Prostate gland (tissue), 2 donors: ENCODE results near the gene TKT. TPM values are rescaled to one million over a fixed set of nuclear protein-coding genes. Genes with fewer than 3 reads are reported as not detected.

Source experiments
- DNase-seq: peaks from one replicate; pipeline ENCODE4 v3.0.0-alpha.2; 2019; ENCODE audit warnings: low spot score
- H3K27ac ChIP-seq, 2 donors: fragments of 200-600 bp; sonication (generic); 2 replicates each; pipeline ENCODE4 v1.5.1; 2017 to 2019
- H3K27me3 ChIP-seq: fragments of 200-600 bp; sonication (generic); replicated peaks from 2 replicates; pipeline ENCODE4 v1.5.1; 2019; ENCODE audit not compliant: insufficient read depth
- H3K36me3 ChIP-seq, 2 donors: fragments of 200-600 bp; sonication (generic); 1 replicate in 1 of 2; 2 replicates in 1 of 2; pipeline versions ENCODE4 v1.5.1 to v1.8.1; 2017 to 2019
- H3K4me1 ChIP-seq: fragments of 200-600 bp; sonication (generic); replicated peaks from 2 replicates; pipeline ENCODE4 v1.5.1; 2019
- H3K4me3 ChIP-seq, 2 donors: fragments of 200-600 bp; sonication (generic); 2 replicates each; pipeline ENCODE4 v1.5.1; 2017 to 2019
- H3K9me3 ChIP-seq: fragments of 200-600 bp; sonication (generic); 2 replicates; pipeline ENCODE4 v1.5.1; 2017
- POLR2A ChIP-seq: fragments of 450-650 bp; IDR thresholded peaks from one replicate; pipeline ENCODE4 v1.6.1; 2016; ENCODE audit warnings: antibody characterized with exemption, mild to moderate bottlenecking
- POLR2AphosphoS5 ChIP-seq: sonication (generic); formaldehyde crosslinking; IDR thresholded peaks from one replicate; pipeline ENCODE4 v1.6.1; 2017; ENCODE audit warnings: antibody characterized with exemption
- WGBS: methylation state at CpG from one replicate; pipeline ENCODE4 v1.1.5; 2018; 5-methylcytosine and 5-hydroxymethylcytosine counted together
- intact Hi-C: fragments of 100-400 bp; cut with DNase I; formaldehyde crosslinking; loops from one replicate; pipeline ENCODE4 v1.14.2; 2022
- total RNA-seq, 2 donors: library from RNA; depleted of rRNA; stranded (reverse); fragments of >200 nt; gene quantifications; one replicate each; pipeline ENCODE4 v1.1.0, GENCODE V29; 2016
- TF ChIP-seq, protein P1 (sequence below), 4 experiments: fragments of 200-600 bp in 2 of 4; fragments of 450-650 bp in 2 of 4; sonication (generic) in 2 of 4; IDR thresholded peaks; 1 replicate in 3 of 4; 2 replicates in 1 of 4; pipeline ENCODE4 v1.5.1; 2016 to 2019; ENCODE audit warnings: antibody characterized with exemption in 4 of 4, mild to moderate bottlenecking in 2 of 4, moderate library complexity in 2 of 4

Gene TKT
- total RNA-seq, 2 donors from 2014 or later = 187 to 226 TPM

DNA sequence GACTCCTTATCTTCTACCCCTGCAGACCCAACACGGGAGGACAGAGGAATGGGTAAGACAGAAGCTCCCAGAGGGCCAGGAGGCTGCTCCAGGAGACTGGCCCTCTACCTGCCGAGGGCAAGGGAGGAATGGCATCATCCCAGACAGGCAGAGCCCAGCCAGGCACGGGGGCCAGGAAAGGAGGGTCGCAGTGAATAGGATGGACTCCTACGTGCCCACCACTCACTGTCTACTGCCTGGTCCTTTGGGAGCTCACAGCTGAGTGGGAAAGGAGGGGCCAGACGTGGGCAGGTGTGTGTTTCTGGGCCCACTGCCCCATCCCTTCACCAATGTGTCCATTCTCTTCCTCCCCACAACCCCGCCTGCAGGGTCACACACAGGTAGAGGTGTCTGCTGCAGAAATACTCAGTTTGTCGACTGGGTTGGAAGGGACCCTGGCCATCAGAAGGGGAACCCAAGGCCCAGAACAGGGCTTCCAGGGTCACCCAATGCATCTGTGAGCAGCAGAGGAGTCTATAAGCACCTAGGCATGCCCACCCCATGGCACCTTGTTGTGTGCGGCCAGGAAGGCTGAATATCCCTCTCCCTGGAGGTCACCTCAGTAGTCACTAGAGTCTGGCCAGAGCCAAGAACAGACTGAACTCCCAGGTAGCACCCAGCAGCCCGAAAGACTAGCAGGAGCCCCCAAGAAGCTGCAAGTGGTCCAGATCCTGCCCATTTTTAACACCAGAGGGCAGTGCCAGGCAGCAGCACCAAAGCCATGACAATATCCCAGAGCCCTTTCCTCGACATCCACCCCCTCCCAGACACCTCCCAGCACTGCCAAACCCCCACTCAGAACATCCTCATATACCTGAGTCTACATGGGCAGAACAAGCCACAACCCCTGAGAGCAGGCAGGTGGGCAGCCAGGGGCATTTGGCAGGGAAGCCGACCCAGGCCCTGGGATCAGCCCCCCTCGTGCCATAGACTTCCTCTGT, 24.0 kb downstream of the TKT start:
- Histone ChIP-seq H3K4me3 (no peak overlapping the region), H3K27ac (no peak overlapping the region), H3K4me1 (peaks cover 8% of the 10 kb centered on the region), H3K9me3 (no peaks in the 10 kb centered on the region), H3K36me3 (peaks cover 5 to 55% of the 10 kb centered on the region in 2 donors), H3K27me3 (no peaks in the 10 kb centered on the region)
- DNase-seq = no peak
- intact Hi-C loops = no loop called here
- no peak for TF ChIP-seq POLR2AphosphoS5
- TF ChIP-seq, protein P1, sequence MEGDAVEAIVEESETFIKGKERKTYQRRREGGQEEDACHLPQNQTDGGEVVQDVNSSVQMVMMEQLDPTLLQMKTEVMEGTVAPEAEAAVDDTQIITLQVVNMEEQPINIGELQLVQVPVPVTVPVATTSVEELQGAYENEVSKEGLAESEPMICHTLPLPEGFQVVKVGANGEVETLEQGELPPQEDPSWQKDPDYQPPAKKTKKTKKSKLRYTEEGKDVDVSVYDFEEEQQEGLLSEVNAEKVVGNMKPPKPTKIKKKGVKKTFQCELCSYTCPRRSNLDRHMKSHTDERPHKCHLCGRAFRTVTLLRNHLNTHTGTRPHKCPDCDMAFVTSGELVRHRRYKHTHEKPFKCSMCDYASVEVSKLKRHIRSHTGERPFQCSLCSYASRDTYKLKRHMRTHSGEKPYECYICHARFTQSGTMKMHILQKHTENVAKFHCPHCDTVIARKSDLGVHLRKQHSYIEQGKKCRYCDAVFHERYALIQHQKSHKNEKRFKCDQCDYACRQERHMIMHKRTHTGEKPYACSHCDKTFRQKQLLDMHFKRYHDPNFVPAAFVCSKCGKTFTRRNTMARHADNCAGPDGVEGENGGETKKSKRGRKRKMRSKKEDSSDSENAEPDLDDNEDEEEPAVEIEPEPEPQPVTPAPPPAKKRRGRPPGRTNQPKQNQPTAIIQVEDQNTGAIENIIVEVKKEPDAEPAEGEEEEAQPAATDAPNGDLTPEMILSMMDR (IDR thresholded peaks at IDR 0.05) = no peak
- no peak for TF ChIP-seq POLR2A
- 86% methylated on average over 13 of the region's 13 CpGs for WGBS

DNA sequence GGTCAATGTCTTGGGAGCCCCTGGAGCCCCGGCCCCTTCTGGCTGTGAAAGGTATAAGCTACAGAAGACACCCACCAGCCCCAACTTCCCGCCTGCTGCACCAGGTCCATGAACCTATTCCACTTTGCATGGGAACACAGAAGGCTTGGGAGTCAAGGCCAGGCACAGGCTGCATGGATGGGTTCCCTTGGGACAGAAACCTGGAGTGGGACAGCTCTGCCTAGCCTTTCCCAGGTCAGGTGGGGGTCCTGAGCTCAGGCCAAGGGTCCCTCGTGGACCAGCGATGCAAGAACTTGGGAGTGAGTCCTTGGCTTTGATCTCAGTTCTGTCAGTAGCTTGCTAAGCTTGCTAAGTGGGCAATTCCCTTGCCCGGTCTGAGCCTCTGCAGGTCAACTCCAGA, 25.0 kb downstream of the TKT start:
- 90% methylated on average over 5 of the region's 5 CpGs for WGBS
- H3K27me3 ChIP-seq = no peaks in the 10 kb centered on the region
- no peak for DNase-seq
- no peak overlapping the region for H3K4me3 ChIP-seq
- no peak overlapping the region for H3K27ac ChIP-seq
- H3K9me3 ChIP-seq = no peaks in the 10 kb centered on the region
- TF ChIP-seq, protein P1 (IDR thresholded peaks at IDR 0.05) = no peak
- no peak for TF ChIP-seq POLR2A
- TF ChIP-seq POLR2AphosphoS5 = no peak
- H3K36me3 ChIP-seq = peaks cover 5 to 65% of the 10 kb centered on the region in 2 donors
- intact Hi-C loops = no loop called here
- no peaks in the 10 kb centered on the region for H3K4me1 ChIP-seq

DNA sequence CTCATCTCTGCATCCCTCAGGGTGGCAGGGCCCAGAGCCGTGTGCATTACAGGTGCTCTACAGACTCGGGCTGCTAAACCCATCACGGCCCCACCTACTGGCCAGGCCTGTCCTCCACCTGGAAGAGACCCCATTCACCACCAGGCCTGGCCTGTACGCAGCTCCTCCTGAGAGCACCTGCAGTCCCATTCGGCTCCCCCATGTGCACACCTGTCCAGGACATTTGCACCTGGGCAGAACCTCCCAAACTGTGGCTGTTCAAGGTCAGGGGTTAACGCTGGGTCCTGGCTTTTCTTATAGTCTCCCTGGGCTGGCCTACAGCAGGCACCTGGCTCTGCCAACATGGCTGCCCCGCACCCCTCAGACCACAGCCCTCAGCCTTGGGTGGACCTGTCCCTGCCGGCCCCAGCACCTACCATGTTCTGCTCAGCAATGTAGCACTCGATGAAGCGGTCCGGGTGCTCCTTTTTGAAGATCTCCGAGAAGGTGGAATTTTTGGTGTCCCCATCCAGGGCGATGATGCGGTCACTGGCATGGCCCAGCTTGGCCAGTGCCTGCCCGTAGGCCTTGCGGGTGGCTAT, 25.7 kb downstream of the TKT start:
- intact Hi-C loops = no loop called here
- Histone ChIP-seq H3K9me3 (no peaks in the 10 kb centered on the region), H3K4me1 (no peaks in the 10 kb centered on the region), H3K27ac (no peak overlapping the region), H3K36me3 (peaks cover 5 to 69% of the 10 kb centered on the region in 2 donors), H3K4me3 (no peak overlapping the region), H3K27me3 (no peaks in the 10 kb centered on the region)
- DNase-seq = no peak
- 89% methylated on average over 16 of the region's 16 CpGs for WGBS
- TF ChIP-seq POLR2AphosphoS5 (no peak), POLR2A (no peak)
- TF ChIP-seq, protein P1 (IDR thresholded peaks at IDR 0.05) = no peak

DNA sequence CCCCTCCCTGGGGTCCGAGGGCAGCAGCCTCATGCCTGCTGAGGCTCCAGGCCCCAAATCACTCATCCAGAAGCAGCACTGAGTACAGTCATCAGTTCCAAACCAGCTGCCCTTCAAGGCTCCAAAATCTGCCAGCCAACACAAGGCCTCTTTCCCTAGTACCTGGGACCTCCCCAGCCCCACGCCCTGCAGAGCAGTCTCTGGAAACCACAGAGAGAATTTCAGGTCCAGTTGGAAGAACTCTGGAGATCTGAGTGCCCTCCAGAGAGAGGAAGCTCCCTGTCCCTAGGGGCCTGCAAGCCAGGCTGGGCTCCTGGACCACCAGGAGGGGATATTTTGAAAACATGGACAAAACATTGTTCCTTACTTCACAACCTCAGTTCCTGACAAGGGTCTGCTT, 26.2 kb downstream of the TKT start:
- Histone ChIP-seq H3K27me3 (no peaks in the 10 kb centered on the region), H3K4me3 (no peak overlapping the region), H3K4me1 (no peaks in the 10 kb centered on the region), H3K27ac (no peak overlapping the region), H3K36me3 (peaks cover 5 to 70% of the 10 kb centered on the region in 2 donors), H3K9me3 (no peaks in the 10 kb centered on the region)
- intact Hi-C loops = loop anchor here (10.0 kb wide), 1 partner anchor 115 kb away; the partner anchor contains the start of gene DCP1A
- 93% methylated on average over 2 of the region's 2 CpGs for WGBS
- DNase-seq = no peak
- TF ChIP-seq POLR2AphosphoS5 = no peak
- TF ChIP-seq POLR2A = no peak
- TF ChIP-seq, protein P1 (IDR thresholded peaks at IDR 0.05) = no peak
